ENCODE measurements around the gene FGFRL1.
"Not testable (repeated sequence)": the region's sequence is repeated elsewhere in the genome, so short reads cannot be mapped to it uniquely, and the experiment has no call there.

Gene FGFRL1

DNA sequence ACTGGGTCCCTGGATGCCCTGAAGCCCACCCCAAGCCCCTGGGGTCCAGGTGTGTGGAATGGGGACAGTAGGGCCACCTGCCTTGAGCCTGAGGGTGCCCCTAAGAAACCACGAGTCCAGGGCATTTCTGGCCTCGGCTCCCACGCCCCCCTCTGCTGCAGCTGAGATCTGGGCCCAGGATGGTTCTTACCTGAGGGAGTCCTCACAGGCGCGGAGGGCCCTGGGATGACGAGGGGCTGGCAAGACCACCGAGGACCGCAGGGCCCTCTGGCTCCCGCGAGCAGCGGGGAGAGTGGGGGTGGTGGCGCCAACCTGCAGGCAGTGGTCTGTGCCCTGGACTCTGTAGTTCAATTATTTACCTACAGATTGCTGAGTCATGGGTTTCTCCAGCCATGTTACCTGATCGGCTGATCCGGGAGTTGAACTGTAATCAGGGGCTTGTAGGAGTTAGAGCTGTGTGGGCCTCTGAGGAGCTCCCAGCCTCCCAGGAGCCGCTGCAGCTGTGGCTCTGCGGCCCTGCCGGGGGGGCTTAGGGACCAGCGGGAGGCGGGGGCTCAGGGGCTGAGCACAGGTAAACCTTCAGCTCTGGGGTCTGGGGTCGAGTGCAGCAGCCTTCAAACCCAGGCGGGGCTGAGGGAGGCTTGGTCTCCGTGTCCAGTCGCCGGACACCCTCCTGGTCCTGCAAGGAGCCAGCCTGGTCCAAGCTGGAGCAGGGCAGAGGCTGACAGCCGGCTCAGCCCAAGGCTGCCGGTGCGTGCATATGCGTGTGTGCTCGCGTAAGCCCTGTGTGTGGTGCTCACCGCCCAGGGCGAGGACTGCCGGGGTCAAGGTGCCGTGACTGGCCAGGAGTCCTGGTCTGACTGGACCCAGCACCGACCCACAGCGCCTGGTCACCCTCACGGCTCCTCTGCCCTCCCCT is 18.1 kb upstream of the FGFRL1 start, which contains the start of gene SLC26A1:
TSS of gene SLC26A1 (minus strand) at position 294 of the 919 bp plus-strand sequence. CDS start 1,701 bp downstream, outside the sequence.
- DNase-seq, result no peak

DNA sequence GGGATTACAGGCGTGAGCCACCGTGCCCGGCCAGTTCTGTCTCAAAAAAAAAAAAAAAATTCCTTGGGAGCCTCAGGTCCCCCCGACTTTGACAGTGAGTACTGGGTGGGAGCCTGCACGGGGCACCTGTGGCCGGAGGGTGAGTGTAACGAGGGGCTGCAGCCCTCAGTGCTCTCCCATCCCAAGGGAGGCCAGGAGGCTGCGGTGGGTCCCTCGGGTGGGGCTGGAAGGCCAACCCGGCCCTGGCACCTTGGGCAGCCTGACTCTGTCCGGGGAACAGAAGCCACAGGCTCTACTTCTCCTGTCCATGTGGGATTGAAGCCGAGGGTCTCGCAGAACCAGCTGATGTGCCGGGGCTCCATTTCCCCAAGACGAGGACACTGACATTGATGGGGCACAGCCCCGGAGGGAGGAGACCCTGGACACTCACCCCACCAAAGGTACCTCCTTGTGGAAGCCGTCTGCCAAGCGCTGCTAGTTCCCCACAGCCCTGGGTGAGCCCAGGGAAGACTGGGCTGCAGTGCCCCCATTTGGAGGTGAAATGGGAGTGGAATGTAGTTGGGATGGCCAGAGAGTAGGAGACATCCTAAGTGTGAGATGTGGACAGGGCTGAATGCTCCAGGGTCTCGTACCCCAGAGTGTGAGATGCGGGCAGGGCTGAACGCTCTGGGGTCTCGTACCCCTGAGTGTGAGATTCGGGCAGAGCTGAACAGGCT is 16.0 kb upstream of the FGFRL1 start:
- DNase-seq, result no peak

DNA sequence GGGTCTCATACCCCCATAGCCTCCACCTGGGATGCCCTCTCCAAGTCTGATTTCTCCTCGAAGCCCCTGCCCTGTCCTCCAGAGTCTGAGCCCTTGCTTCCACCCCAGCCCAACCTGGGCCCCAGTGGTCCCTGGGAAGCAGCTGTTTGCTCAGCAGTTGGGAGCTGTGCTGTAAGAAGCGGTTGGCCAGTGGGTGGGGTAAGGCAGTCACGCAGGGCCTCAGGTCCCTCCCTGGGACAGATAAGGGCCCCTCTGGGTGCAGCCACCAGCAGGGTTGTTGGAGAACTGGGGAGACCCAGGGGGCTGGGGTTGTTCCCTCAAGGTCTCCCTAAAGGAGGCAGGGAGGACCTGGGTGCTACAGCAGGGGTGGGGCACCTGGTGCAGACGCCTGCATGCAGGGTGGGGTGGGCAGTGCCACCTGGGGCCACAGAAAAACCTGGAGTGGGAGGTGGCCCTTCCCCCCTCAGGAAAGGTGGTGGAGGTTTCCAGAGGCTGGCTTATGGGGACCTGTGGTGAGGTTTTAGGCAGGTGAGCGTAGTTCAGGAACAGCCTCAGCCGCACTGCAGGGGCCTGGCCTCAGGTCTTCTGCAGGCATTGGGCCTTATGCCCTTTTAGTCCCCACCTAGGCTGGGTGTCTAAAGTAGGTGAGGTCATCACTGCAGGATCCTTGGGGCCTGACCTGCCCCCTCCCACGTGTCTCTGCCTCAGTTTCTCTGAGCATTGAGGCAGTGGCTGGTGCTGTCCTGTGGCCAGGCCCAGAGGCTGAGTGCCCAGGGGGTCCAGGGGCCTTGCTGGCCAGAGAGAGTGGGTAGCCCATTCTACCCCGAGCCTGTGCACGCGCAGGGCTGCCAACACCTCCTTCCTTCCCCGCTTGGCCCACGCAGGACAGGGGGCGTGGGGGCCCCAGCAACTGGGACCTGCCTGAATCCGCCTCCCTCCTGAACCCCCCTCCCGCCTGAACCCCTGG is 15.1 kb upstream of the FGFRL1 start:
- no peak for DNase-seq

DNA sequence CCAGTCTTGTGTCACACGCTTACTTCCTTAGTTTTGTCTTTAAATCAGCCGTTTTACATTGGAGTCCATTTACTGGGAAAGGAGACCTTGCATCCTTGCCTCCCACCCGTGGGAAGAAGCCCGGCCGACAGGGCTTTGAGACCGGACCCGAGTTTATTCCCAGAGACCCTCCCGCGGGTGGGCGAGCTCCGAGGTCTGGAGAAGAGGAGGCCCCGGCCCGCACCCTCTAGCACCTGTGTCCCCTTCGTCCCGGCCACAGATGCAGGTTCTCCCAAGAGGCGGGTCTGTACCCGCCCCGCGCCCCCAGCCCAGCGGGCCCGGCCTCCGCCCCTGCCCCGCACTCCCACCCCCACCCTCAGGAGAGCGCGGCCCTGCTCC is 14.4 kb upstream of the FGFRL1 start:
- no peak for DNase-seq

DNA sequence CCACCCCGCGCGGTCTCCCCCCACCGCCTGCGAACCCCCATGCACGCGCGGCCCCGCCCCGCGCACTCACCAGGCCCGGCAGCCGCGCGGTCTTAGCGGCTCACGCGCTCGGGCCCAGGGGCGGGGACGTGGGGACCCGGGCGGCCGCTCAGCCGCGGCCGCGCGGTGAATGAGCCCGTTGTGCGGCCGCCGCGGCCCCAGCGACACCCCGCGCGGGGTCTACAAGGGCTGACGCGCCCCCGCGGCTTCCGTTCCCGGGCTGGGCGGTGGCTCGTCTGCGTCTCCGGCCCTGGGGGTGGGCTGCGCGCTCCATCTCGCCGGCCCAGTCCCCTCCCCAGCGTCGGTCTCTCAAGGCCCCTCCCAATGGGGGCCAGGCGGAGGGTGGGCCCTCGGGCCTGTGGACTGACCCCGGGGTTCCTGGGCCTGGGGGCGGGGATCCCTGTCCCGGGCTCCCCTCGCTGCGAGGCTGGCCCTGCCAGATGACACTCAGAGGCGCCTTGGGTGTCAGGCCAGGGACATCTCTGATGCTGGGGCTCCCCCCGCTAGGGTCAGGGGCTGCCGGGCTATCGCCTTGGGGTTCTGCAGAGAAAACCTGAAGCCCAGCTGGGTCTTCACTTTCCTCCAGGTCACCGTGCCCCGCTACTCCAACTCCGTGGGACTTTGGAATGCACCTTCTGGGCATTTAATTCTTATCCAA is 13.9 kb upstream of the FGFRL1 start:
- no peak for DNase-seq

DNA sequence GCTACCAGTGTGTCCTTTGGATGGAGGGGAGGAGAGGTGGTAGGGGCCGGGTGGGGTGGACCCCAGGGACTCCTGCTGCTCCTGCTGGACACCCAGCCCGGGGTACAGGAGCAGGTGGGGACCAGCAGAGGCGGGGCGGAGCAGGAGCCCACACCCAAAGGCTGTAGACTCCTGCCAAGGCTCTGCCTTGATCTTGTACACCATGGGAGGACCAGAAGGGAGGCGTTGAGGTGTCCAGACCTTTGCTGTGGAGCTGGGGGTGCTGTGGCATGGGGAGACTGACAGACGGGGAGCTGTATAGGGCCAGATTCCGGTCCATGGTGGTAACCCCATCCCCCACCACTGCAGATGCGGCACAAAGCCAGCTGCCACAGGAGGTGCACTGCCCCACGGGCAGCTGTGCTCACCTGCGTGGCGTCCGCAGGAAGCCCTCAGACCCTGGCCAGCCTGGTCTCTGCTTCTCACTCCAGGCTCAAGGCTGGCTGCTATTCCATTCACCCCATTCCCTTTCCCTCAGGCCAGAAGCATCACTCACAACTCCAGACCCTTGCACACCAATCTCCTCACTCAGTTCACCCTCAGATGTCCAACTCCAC is 13.2 kb upstream of the FGFRL1 start:
- no peak for DNase-seq

DNA sequence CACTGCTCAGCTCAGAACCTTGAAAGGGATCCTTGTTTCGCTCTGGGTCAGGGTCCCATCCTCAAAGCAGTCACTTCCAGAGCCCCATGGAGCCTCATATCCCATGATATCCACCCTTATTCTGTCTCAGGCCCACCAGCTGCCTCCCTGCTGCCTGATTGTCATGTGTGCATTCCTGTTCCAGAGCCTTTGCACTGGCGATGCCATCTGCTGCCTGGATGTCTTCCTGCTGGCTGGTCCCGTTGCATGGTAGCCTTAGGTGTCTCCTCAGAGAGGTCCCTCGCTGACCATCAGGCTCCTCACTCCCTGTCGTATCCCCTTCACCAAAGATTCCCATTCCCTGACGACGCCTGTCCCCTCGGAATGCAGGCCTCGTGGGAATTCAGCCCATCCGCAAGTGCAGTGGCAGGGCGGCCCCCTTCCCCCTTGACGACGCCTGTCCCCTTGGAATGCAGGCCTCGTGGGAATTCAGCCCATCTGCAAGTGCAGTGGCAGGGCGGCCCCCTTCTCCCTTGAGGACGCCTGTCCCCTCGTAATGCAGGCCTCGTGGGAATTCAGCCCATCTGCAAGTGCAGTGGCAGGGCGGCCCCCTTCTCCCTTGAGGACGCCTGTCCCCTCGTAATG is 12.1 kb upstream of the FGFRL1 start:
- not testable (repeated sequence) for DNase-seq

DNA sequence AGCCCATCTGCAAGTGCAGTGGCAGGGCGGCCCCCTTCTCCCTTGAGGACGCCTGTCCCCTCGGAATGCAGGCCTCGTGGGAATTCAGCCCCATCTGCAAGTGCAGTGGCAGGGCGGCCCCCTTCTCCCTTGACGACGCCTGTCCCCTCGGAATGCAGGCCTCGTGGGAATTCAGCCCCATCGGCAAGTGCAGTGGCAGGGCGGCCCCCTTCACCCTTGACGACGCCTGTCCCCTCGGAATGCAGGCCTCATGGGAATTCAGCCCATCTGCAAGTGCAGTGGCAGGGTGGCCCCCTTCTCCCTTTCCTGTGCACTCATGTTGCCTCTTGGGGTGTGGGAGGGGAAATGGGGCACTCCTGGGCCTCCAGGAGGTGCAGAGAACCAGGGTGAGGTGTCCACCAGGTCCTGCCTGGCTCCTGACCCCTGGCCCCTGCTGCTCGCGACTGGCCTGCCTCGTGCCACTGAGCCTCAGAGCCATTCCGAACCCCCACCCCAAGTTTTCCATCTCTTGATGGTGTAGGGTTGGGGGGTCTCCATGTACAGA is 11.5 kb upstream of the FGFRL1 start:
- no peak for DNase-seq

DNA sequence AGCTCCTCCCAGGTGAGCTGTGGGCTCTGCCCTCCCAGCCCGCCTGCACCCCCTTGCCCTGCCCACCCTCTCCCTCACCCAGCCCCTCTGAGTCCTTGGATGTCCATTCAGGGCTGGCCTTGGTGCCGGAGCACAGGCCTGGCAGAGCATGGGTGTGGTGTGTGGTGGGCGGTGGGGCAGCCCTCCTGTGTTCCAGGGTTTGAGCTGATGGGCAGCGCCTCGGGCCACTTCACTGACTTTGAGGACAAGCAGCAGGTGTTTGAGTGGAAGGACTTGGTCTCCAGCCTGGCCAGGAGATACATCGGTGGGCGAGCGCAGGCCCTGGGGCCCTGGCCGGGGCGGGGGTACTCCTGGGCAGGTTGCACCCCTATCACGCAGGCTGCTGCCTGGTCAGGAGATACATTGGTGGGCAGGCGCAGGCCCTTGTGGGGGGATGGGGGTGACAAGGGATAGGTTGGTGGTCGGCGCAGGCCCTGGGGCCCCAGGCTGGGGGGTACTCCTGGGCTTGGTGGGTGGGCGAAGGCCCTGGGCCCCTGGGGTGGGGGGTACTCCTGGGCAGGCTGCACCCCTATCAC is 10.7 kb upstream of the FGFRL1 start:
- DNase-seq, result no peak

DNA sequence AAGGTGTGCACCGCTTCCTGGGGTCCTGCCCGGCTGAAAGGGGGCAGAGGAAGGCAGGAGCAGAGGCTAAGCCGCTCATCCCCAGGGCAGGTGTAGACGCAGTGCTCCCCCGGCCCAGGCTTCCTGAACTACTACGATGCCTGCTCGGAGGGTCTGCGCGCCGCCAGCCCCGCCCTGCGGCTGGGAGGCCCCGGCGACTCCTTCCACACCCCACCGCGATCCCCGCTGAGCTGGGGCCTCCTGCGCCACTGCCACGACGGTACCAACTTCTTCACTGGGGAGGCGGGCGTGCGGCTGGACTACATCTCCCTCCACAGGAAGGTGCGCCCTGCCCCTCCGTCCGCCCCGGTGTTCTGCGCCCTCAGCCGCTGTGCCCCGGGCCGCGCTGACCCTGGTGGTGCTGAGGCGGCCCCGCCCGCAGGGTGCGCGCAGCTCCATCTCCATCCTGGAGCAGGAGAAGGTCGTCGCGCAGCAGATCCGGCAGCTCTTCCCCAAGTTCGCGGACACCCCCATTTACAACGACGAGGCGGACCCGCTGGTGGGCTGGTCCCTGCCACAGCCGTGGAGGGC is 9.8 kb upstream of the FGFRL1 start:
- DNase-seq, result no peak

DNA sequence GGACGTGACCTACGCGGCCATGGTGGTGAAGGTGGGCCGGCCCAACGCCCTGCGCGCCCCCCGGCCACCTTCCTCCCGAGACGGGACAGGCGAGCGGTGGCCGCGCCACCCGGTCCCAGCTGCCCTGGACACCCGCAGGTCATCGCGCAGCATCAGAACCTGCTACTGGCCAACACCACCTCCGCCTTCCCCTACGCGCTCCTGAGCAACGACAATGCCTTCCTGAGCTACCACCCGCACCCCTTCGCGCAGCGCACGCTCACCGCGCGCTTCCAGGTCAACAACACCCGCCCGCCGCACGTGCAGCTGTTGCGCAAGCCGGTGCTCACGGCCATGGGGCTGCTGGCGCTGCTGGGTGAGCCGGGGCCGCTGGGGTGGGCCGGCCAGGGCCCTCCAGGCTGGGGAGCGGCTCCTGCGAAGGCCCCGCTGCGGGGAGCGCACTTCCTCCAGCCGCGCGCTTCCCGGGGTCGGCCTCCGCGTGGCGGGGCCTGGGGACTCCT is 9.2 kb upstream of the FGFRL1 start:
- no peak for DNase-seq

DNA sequence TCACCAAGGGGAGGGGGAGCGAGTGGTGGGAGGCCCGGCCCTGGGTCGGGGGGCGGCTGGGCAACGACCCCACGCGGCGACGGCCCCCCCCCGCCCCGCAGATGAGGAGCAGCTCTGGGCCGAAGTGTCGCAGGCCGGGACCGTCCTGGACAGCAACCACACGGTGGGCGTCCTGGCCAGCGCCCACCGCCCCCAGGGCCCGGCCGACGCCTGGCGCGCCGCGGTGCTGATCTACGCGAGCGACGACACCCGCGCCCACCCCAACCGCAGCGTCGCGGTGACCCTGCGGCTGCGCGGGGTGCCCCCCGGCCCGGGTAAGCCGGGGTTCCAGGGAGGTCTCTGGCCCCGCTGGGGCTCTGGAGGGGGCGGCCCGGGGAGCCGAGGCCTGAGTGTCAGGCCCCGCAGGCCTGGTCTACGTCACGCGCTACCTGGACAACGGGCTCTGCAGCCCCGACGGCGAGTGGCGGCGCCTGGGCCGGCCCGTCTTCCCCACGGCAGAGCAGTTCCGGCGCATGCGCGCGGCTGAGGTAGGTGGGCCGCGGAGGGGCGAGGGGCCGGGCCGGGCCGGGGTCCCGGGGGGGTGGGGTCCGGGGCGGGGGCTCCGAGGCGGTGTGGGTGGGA is 8.7 kb upstream of the FGFRL1 start:
- no peak for DNase-seq

DNA sequence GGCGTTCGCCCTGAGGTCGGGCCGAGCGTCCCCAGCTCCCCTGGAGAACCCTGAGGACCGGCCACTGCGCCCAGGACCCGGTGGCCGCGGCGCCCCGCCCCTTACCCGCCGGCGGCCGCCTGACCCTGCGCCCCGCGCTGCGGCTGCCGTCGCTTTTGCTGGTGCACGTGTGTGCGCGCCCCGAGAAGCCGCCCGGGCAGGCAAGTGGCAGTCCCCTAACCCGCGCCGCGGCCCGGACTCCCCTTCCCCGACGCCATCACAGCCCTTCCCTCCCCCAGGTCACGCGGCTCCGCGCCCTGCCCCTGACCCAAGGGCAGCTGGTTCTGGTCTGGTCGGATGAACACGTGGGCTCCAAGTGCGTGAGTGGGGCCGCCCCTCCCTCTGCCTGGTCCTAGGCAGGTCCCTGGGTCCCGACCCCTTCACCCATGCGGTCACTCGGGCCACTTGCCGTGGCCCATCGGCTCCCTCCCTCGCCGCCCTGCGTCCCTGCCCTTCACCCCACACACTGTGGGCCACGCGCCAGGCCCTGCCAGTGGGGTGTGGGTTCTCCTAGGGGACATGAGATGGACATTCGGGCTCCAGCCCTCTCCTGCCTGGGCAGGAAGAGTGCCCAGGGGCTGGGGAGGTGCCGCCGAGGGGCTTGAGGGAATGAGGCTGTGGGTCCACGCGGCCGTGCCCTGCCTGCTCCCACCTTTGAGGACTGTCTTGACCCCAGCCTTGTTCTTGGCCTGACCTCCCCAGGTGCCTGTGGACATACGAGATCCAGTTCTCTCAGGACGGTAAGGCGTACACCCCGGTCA is 8.0 kb upstream of the FGFRL1 start:
- no peak for DNase-seq

DNA sequence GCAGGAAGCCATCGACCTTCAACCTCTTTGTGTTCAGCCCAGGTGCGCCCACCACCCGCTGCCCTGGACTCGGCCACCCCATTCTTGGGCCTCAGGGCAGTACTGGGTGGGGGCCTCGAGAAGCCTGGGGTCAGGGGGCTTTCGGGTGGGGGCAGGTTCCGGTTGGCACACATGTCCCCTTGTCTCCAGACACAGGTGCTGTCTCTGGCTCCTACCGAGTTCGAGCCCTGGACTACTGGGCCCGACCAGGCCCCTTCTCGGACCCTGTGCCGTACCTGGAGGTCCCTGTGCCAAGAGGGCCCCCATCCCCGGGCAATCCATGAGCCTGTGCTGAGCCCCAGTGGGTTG is 7.4 kb upstream of the FGFRL1 start:
- no peak for DNase-seq

DNA sequence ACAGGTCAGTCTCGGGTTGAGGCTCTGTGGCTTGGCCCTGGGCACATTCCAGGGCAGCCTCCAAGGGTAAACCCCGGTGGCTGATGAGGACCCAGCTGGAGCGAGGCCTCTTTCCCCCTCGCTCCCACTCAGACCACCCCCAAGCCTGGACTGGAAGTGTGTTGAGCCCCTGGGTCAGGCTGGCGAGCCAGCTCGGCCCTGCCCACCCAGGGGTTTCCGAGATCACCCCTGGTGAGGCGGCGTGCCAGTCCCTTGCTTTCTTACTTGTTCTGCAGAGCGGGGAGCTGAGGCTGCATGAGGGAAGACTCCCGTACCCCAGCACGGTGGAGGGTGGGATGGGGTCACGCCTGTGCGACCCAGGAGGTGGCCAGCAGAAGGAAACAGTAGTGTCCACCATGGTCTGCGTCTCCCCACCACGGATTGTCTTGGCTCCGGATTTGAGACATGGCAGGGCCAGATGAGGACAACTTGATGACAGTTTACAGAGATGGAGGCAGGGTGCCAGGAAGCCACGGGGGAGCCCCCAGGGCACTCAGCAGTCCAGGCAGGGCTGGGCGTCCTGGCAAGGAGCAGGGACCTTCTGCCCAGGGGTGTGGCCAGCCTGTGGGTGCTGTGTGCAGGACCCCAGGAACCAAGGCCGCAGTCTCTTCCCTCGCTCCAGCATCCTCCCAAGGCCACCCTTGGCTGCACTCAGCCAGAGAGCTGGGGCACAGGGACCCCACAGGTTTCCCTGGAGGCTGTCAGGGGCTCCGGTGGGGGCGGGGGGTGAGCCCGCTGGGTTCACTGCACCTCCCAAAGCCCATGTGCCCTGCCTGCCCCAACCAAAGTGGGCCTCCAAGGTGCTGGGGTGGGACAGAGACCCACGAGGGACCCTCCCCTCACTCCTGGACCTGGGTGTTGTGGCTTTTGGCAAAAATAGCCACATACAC is 6.6 kb upstream of the FGFRL1 start:
- no peak for DNase-seq

DNA sequence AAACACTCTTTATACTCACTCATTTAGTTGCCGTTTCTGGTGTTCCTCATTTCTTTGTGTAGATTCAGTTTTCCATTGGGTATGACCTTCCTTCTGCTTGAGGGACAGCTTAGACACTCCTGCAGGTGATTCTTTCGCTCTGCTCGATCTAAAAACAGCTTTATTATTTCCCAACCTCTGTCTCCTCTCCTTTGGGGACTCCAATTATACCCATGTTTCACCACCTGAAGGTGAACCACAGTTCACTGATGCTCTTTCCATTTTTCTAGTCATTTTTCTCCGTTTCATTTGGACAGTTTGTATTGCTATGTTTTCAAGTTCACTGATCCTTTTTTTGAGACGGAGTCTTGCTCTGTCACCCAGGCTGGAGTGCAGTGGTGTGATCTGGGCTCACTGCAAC is 4.6 kb upstream of the FGFRL1 start:
- no peak for DNase-seq

DNA sequence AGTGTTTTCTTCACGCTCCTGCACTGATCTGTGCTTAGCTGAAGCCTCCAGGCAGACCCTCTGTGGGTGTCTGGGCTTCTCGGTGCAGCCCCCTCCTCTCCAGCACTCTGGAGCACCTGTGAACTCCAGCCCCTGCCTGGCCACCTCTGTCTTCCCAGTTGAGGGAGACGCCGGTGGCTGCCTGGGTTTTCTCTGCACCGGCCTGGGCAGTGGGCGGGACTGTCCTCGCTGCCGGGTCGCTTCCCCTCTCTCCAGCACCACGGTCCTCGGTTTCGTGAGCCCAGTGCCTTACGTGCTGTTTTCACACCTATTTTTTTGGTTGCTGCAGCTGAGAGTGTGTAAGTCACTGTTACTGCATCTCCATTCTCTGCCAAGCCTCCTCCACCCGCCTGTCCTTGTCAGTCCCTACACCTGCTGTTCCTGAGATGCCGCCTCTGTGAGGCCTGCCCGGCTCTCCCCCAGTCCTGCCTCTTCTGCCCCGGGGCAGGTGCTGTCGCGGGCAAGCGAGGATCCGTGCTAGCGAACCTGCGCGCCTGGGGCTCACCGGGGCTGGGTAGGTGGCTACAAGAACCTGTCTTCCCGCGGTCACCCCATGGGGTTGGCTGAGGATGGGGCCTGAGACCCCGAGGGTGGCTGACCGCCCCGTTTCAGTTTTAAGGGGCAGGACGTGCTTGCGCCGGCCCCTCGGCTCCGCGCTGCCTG is 2.4 kb upstream of the FGFRL1 start:
- DNase-seq, result no peak

Data from fibroblast of skin of back (primary cell).